ENCODE data around the gene LTBP1. TPM values are rescaled to one million over a fixed set of nuclear protein-coding genes. Genes with fewer than 3 reads are reported as not detected.

Gene LTBP1
- total RNA-seq, 1 donor from 2014 or later = 43.9 TPM

DNA sequence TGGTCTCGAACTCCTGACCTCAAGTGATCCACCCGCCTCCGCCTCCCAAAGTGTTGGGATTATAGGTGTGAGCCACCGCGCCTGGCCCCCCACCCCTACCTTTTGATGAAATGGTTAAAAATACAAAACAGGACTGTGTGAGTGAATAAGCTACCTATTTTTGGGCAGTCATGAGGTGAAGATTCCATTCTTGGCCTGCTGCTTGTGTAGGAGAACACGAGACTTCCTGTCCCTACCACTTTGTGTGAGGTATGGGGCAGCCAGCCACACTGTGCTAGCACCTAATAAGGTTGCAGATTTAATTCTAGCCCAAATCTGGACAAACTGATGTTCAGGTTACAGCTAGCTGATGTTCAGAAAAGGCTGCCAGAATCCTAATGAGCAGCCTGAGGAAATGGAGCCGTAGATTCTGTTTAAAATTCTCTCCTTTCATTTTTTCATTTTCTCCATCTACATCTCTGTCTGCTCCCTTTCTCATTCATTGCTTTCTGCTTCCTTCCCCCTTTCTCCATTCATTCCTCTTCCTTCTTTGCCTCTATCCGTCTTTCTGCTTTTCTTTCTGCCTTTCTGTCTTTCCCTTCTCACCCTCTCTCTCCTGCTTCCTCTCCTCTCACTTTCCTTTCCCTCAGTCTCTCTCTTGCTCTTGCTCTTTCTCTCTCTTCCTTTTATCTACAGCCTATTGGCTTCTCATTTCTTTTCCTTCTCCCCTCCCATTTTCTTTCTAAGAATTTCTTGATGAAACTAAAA, 4.6 kb upstream of the LTBP1 start:
- TF ChIP-seq, protein P1, sequence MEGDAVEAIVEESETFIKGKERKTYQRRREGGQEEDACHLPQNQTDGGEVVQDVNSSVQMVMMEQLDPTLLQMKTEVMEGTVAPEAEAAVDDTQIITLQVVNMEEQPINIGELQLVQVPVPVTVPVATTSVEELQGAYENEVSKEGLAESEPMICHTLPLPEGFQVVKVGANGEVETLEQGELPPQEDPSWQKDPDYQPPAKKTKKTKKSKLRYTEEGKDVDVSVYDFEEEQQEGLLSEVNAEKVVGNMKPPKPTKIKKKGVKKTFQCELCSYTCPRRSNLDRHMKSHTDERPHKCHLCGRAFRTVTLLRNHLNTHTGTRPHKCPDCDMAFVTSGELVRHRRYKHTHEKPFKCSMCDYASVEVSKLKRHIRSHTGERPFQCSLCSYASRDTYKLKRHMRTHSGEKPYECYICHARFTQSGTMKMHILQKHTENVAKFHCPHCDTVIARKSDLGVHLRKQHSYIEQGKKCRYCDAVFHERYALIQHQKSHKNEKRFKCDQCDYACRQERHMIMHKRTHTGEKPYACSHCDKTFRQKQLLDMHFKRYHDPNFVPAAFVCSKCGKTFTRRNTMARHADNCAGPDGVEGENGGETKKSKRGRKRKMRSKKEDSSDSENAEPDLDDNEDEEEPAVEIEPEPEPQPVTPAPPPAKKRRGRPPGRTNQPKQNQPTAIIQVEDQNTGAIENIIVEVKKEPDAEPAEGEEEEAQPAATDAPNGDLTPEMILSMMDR (conservative IDR thresholded peaks at IDR 0.05; ENCODE audit: low read depth, low read length) = no peak
- H3K4me3 ChIP-seq (ENCODE audit: low read depth, low read length) = no peak overlapping the region
- DNase-seq (ENCODE audit: low read depth) = no peak

DNA sequence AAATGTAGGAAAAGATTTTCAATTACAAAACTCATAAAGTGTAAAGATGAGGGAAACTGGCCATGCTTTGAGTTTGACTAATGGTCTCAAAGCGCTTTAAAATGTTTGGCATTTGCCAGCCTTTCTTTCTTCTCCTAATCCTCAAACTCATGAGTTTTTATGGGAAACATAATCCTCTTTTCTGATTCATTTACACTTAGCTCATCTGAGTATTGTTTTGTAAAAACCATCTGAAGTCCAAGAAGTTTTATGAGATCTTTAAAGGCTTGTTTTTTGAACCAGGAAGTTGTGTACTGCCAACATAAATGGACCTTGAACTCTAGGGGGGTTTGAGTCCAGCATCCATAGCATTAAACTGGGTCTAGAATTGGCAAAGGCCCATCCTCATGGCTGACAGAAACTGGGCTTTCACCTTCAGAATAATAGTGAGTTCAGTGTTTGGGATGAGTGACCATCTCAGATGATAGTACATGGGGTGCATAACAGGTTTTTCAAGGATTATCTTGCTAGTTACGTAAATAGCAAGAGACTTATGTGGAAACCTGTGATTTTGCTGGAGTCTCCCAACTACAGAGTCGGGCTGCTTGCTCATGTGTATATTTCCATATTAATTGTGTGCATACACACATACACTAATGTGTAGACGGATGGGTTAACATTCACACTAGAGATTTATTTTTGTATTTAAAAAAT, 3.8 kb upstream of the LTBP1 start:
- TF ChIP-seq, protein P1 (conservative IDR thresholded peaks at IDR 0.05; ENCODE audit: low read depth, low read length) = no peak
- DNase-seq (ENCODE audit: low read depth) = no peak
- no peak overlapping the region for H3K4me3 ChIP-seq (ENCODE audit: low read depth, low read length)

DNA sequence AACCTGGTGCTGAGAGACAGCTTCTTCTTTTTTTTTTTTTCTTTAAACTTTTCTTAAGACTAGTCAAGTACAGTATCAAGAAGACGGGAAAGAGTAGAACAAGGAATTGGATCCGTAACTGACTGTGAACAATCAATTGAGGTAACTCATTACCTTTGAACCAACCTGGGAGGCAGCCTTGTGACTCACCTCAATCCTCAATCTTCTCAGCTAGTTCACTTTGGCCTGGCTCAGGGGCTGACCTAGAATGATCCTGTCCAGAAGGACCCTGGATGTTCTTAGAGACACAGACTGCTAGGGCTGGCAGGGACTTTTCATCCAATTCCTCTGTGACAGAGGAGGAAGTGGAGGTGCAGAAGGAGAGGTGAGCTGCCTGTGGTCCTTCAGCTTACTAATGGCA, 1.5 kb upstream of the LTBP1 start:
- TF ChIP-seq, protein P1 (conservative IDR thresholded peaks at IDR 0.05; ENCODE audit: low read depth, low read length) = no peak
- no peak for DNase-seq (ENCODE audit: low read depth)
- no peak overlapping the region for H3K4me3 ChIP-seq (ENCODE audit: low read depth, low read length)

DNA sequence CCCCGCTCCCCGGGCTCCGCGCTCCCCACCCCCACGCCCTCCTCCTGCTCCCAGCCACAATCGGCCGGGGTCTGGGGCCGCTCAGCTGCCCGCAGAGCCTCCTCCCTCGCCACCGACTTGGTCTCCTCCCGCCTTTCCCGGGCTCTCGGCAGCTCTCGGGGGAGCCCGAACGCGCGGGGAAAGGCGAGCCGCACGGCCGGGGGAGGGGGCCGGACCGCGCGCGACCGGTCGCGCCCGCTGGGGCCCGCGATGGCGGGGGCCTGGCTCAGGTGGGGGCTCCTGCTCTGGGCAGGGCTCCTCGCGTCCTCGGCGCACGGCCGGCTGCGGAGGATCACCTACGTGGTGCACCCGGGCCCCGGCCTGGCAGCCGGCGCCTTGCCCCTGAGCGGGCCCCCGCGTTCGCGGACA, 327 bp downstream of the LTBP1 start:
- H3K4me3 ChIP-seq (ENCODE audit: low read depth, low read length) = peak overlapping the region; percentile 43
- DNase-seq (ENCODE audit: low read depth) = no peak
- TF ChIP-seq, protein P1 (conservative IDR thresholded peaks at IDR 0.05; ENCODE audit: low read depth, low read length) = no peak

DNA sequence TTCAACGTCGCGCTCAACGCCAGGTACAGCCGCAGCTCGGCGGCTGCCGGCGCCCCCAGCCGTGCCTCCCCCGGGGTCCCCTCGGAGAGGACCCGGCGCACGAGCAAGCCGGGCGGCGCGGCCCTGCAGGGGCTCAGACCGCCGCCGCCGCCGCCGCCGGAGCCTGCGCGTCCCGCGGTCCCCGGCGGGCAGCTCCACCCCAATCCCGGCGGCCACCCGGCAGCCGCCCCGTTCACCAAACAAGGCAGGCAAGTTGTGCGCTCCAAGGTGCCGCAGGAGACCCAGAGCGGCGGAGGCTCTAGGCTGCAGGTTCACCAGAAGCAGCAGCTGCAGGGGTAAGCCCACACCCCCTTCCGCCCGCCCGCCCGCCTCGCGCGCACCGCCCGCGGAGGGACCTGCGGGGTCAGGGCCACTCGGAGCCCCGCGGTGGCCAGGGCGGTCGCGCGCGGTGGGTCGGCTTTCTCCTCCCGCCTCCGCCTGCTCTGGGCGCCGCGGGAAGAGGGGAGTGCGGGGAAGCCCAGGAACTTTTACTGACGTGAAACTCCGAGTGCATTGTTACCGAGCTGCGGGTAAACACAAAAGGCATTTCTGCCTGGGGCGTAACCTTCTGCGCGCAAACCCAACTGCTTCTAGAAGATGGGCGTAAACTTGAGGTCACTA, 861 bp downstream of the LTBP1 start:
- H3K4me3 ChIP-seq (ENCODE audit: low read depth, low read length) = peak overlapping the region; percentile 43
- DNase-seq (ENCODE audit: low read depth) = no peak
- TF ChIP-seq, protein P1 (conservative IDR thresholded peaks at IDR 0.05; ENCODE audit: low read depth, low read length) = no peak

DNA sequence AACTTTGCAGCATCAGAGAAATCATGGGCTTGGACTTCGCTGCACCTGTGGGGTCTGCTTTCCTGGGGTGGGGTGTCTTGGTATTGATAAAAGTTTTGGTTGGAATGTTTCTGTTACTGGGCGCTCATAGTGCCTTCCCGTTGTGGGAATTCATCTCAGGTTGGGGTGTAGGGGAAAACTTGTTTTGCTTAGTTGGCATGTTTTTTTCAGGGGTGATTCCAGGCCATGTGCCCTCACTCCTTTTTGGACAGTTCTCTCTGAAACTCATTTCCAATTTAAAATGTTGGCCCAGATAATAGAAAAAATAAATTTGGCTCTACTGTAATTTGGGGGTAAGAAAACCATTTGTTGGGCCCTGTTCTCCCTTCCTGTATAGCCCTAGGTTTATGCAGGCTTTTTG, 1.5 kb downstream of the LTBP1 start:
- TF ChIP-seq, protein P1 (conservative IDR thresholded peaks at IDR 0.05; ENCODE audit: low read depth, low read length) = no peak
- no peak overlapping the region for H3K4me3 ChIP-seq (ENCODE audit: low read depth, low read length)
- no peak for DNase-seq (ENCODE audit: low read depth)
